ENCODE results near the gene DPF3. TPM values are rescaled to one million over a fixed set of nuclear protein-coding genes. Genes with fewer than 3 reads are reported as not detected.

DPF3 gene
- total and polyA plus RNA-seq, 9 of the 15 experiments (the other 6 are each of a cell fraction or from before 2014, with no cell fraction given), result 0.21 to 4.9 (median 1.2) TPM

- TF ChIP-seq CHD7 (IDR thresholded peaks at IDR 0.05; ENCODE audit: low read depth, low read length), result no peak
- TF ChIP-seq EHMT2 (IDR thresholded peaks at IDR 0.05), result peak; percentile 90
- no peak for TF ChIP-seq STAT5B (CRISPR knock-in tag; IDR thresholded peaks at IDR 0.05)
- TF ChIP-seq MCM2 (IDR thresholded peaks at IDR 0.05; ENCODE audit: low read depth), result no peak
- TF ChIP-seq E2F5 (CRISPR knock-in tag; IDR thresholded peaks at IDR 0.05), result no peak
- TF ChIP-seq ZNF395 (CRISPR knock-in tag; IDR thresholded peaks at IDR 0.05), result 0 out of 2 replicates have a peak, but pooled peaks have one; percentile 72
- TF ChIP-seq OTX1 (CRISPR knock-in tag; IDR thresholded peaks at IDR 0.05), result no peak
- 0 out of 2 replicates have a peak, but pooled peaks have one; percentile 42 for TF ChIP-seq HES1 (IDR thresholded peaks at IDR 0.05; ENCODE audit: low read depth)
- no peak for TF ChIP-seq PHF20 (IDR thresholded peaks at IDR 0.05; ENCODE audit: partially characterized antibody)
- TF ChIP-seq TEAD1 (CRISPR knock-in tag; IDR thresholded peaks at IDR 0.05), result peak in 1 of 2 experiments; percentile 76; a peak in 1 of 4 replicates
- 0 out of 2 replicates have a peak, but pooled peaks have one; percentile 76 for TF ChIP-seq ZNF589 (CRISPR knock-in tag; IDR thresholded peaks at IDR 0.05; ENCODE audit: low read depth)
- TF ChIP-seq TCF3 (CRISPR knock-in tag; IDR thresholded peaks at IDR 0.05), result peak; percentile 93
- TF ChIP-seq ESRRA (IDR thresholded peaks at IDR 0.05; ENCODE audit: borderline replicate concordance, low read depth), result peak; percentile 58; the same call in 1 of the 2 replicates
These were observed 70.8 kb downstream of the DPF3 start (continued) for GRCh38 chr14:72822946-72823611.

Data from K562 (cell line).